Duodenal mucosa (tissue), 2 donors: ENCODE measurements around the gene EBF3.

Experiments
- H3K27ac ChIP-seq: one replicate; pipeline ENCODE4 v1.7.0; 2013; ENCODE audit warnings: low read depth, low read length
- H3K27me3 ChIP-seq, 2 donors: one replicate each; pipeline ENCODE4 v1.7.0; 2013; ENCODE audit warnings: low read length in 2 of 2, control low read depth in 1 of 2; ENCODE audit not compliant: insufficient read depth in 2 of 2, control insufficient read depth in 1 of 2
- H3K36me3 ChIP-seq, 2 donors: one replicate each; pipeline ENCODE4 v1.7.0; 2013; ENCODE audit warnings: low read length in 2 of 2, control low read depth in 1 of 2; ENCODE audit not compliant: insufficient read depth in 2 of 2, control insufficient read depth in 1 of 2
- H3K4me1 ChIP-seq, 2 donors: one replicate each; pipeline ENCODE4 v1.7.0; 2013; ENCODE audit warnings: low read length in 2 of 2, control low read depth in 1 of 2; ENCODE audit not compliant: insufficient read depth in 2 of 2, control insufficient read depth in 1 of 2
- H3K4me3 ChIP-seq, 2 donors: one replicate each; pipeline ENCODE4 v1.7.0; 2013; ENCODE audit warnings: low read length in 2 of 2, low read depth in 1 of 2
- H3K9ac ChIP-seq, 2 donors: one replicate each; pipeline ENCODE4 v1.7.0; 2013; ENCODE audit warnings: low read length in 2 of 2, low read depth in 1 of 2
- H3K9me3 ChIP-seq, 2 donors: one replicate each; pipeline ENCODE4 v1.7.0; 2013; ENCODE audit warnings: low read length in 2 of 2, control low read depth in 1 of 2; ENCODE audit not compliant: control insufficient read depth in 1 of 2

Gene EBF3

DNA sequence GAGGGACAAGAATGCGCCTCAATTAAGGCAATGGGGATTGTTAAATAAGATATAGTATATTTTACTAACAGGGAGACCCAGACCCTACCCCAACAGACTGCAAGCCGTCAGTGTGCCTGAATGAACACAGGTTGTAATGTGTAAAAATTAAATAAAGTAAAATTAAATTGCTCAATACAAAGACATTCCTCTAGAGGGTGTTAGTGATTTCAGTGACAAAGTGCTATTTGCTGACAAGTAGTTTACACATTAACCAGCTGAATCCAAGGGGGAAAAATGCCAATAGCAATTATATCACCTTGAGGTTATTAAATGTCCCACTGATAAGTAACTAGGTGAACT is 110.5 kb downstream of the EBF3 start:
- Histone ChIP-seq H3K9ac (no peak overlapping the region), H3K4me1 (peaks cover 13 to 15% of the 10 kb centered on the region in 2 donors), H3K36me3 (no peaks in the 10 kb centered on the region), H3K27ac (no peak overlapping the region), H3K4me3 (peak overlapping the region; percentile 37), H3K9me3 (peaks cover 0 to 5% of the 10 kb centered on the region in 2 donors), H3K27me3 (peaks cover 31 to 40% of the 10 kb centered on the region in 2 donors)

DNA sequence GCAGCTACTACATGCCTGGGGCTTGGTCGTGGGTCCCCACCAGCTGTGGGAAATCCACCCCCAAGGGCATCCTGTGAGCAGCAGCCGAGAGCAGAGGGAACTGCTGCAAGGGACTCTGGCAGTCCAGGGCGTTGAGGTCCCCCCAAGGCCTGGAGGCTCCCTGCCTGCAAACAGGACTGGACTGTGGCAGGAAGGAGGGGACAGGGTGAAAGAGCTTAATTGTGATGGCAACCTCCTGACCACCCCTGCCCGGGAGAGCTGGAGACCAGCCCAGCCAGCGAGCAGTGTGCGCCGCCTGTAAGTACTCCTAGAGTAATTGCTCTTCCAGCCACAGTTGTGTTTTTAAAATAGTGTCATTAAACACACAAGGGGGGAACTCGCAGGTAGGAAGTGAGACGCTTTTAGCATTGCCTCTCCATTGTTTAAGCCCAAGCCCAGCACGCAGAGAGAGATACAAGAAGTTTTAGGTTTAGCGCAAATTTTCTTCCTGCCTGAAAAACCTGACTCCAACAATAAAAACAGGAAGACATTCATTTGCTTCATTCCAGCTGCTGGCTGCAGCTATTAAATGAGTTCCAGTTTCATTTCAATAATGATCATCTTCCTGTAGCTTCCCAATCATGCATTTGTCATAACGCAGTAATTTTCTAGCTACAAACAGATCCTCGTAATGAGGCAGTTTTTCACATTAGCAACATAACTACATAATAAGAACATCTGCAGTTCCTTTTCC is 111.1 kb downstream of the EBF3 start:
- Histone ChIP-seq H3K36me3 (no peaks in the 10 kb centered on the region), H3K9ac (no peak overlapping the region), H3K4me1 (peaks cover 13 to 15% of the 10 kb centered on the region in 2 donors), H3K9me3 (peaks cover 0 to 5% of the 10 kb centered on the region in 2 donors), H3K27ac (no peak overlapping the region), H3K4me3 (peak overlapping the region; percentile 37), H3K27me3 (peaks cover 35 to 40% of the 10 kb centered on the region in 2 donors)

GRCh38 chr10:129851941-129852640 is 112.0 kb downstream of the EBF3 start:
- Histone ChIP-seq H3K9ac (no peak overlapping the region), H3K4me1 (peaks cover 13 to 15% of the 10 kb centered on the region in 2 donors), H3K27me3 (peaks cover 35 to 40% of the 10 kb centered on the region in 2 donors), H3K4me3 (no peak overlapping the region), H3K9me3 (peaks cover 0 to 5% of the 10 kb centered on the region in 2 donors), H3K27ac (no peak overlapping the region), H3K36me3 (no peaks in the 10 kb centered on the region)

- Histone ChIP-seq H3K27me3 (peaks cover 34 to 36% of the 10 kb centered on the region in 2 donors), H3K4me1 (peaks cover 13 to 15% of the 10 kb centered on the region in 2 donors), H3K36me3 (no peaks in the 10 kb centered on the region), H3K9ac (no peak overlapping the region), H3K9me3 (no peaks in the 10 kb centered on the region), H3K27ac (no peak overlapping the region), H3K4me3 (no peak overlapping the region)
These were observed 113.3 kb downstream of the EBF3 start for GRCh38 chr10:129850790-129851189.

DNA sequence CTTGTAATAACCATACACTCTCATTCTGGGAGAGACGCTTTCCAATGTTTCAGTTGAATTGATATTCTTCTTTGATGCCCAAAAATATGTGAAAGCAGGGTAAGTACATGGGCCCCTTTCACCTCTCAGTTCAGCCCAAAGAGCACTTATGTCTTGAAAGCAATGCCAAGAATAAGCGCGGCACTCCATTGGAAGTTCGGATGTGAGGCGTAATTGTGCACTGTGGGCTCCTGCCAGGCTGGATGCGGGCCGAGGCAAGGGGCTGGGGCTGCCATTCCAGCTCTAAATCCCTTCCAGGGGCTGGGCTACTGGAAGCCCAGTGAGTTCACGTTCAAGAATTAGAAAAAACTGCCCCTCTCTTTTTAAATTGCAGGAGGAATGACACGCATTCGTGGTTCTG is 113.8 kb downstream of the EBF3 start:
- H3K9me3 ChIP-seq: no peaks in the 10 kb centered on the region
- peaks cover 13 to 15% of the 10 kb centered on the region in 2 donors for H3K4me1 ChIP-seq
- H3K4me3 ChIP-seq: no peak overlapping the region
- no peak overlapping the region for H3K9ac ChIP-seq
- no peak overlapping the region for H3K27ac ChIP-seq
- H3K27me3 ChIP-seq: peaks cover 29 to 35% of the 10 kb centered on the region in 2 donors
- no peaks in the 10 kb centered on the region for H3K36me3 ChIP-seq

- no peaks in the 10 kb centered on the region for H3K9me3 ChIP-seq
- H3K36me3 ChIP-seq: no peaks in the 10 kb centered on the region
- H3K4me1 ChIP-seq: peaks cover 13 to 15% of the 10 kb centered on the region in 2 donors
- no peak overlapping the region for H3K4me3 ChIP-seq
- H3K9ac ChIP-seq: no peak overlapping the region
- H3K27ac ChIP-seq: no peak overlapping the region
- H3K27me3 ChIP-seq: peaks cover 26 to 33% of the 10 kb centered on the region in 2 donors
These were observed 114.2 kb downstream of the EBF3 start for GRCh38 chr10:129849853-129850252.

DNA sequence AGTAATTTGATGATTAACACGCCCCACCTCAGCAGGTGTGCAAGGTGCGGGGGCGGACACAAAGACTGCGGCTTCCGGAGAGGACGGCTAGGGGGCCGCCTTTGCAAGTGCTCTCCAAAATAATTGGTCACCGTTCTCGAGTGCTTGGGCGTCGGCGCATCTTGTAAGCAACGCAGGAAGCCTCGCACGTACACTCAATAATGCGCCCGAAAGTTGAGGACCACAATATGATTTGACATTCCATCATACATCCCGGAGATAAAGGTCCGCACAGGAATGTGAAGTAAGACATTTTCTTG is 114.7 kb downstream of the EBF3 start:
- Histone ChIP-seq H3K9ac (no peak overlapping the region), H3K4me1 (peaks cover 11 to 15% of the 10 kb centered on the region in 2 donors), H3K27me3 (peaks cover 26 to 29% of the 10 kb centered on the region in 2 donors), H3K9me3 (no peaks in the 10 kb centered on the region), H3K27ac (no peak overlapping the region), H3K36me3 (no peaks in the 10 kb centered on the region), H3K4me3 (no peak overlapping the region)

DNA sequence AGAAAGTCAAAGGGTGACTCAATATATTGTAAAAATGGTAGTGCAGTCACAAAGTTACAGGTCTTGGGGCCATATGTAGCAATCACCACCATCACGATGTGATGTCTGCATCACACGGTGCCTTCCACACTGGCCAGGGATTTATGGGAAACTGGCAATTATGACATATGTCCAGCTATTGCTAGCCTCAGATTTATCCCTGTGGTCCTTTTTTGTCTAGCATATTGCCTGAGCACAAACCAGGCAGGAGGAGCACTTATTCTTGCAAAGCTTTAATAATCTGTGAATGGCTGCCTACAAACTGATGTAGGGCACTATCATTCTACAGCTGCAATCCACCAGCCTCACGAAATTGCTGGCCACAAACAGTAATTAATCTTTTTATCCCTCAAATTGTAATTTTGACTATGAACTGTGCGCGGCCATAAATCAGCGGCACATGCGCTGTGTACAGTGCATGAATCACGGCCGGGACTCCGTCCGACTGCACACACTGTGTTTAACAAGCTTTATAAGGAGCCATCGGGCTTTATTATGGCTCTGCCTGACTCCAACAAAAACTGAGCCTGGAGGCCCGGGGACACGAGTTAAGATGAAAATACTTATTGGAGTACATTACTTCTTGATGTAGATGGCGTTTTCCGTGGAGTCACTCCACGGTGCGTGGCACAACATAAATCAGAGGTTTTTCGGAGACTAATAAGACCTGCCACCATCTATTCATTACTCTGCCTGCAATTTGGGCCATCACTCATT is 115.2 kb downstream of the EBF3 start:
- no peak overlapping the region for H3K27ac ChIP-seq
- no peaks in the 10 kb centered on the region for H3K36me3 ChIP-seq
- H3K4me3 ChIP-seq: no peak overlapping the region
- peaks cover 26 to 29% of the 10 kb centered on the region in 2 donors for H3K27me3 ChIP-seq
- H3K9me3 ChIP-seq: no peaks in the 10 kb centered on the region
- peaks cover 6 to 11% of the 10 kb centered on the region in 2 donors for H3K4me1 ChIP-seq
- H3K9ac ChIP-seq: no peak overlapping the region

DNA sequence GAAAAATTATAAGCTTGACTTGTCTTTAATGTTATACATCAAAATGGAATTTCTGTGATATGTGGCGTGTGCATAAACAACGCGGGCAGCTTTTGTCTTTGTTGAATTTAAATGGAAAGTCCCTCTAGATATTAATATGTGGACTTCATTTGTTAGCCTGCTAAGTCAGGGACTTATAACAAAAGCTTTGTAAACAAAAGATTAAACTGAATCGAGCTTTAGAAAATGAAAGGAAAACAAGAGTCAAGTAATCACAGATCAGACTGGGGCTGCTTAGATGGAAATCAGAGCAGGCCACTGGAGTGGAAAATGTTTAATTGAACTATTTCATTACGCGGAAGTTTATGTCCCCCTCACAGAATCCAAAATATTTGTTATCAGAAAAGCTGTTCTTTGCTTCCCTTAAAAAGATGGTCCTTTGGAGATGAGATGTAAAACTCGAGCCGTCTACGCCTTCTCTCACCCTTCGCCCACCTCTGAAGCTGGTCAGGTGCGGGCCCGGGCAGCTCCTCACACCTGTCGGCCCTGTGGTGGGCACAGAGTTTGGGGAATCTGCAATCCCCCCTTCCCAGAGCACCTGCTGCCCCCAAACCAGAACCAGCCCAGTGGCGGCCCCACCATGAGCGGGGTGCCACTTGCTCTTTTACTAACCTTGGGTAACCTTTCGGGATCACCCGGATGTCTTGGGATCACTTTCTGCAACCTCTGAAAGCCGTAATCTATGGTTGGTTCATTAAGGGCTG is 116.2 kb downstream of the EBF3 start:
- H3K4me1 ChIP-seq: peaks cover 0 to 4% of the 10 kb centered on the region in 2 donors
- no peak overlapping the region for H3K4me3 ChIP-seq
- H3K27me3 ChIP-seq: peaks cover 25 to 27% of the 10 kb centered on the region in 2 donors
- H3K9ac ChIP-seq: no peak overlapping the region
- H3K27ac ChIP-seq: no peak overlapping the region
- H3K36me3 ChIP-seq: no peaks in the 10 kb centered on the region
- no peaks in the 10 kb centered on the region for H3K9me3 ChIP-seq
